ENCODE data around the gene GALNT9.

Gene GALNT9

GRCh38 chr12:132166093-132166492, 163.3 kb downstream of the GALNT9 start:
- ATAC-seq = no peak

GRCh38 chr12:132165584-132165983, 163.8 kb downstream of the GALNT9 start:
- ATAC-seq = no peak

DNA sequence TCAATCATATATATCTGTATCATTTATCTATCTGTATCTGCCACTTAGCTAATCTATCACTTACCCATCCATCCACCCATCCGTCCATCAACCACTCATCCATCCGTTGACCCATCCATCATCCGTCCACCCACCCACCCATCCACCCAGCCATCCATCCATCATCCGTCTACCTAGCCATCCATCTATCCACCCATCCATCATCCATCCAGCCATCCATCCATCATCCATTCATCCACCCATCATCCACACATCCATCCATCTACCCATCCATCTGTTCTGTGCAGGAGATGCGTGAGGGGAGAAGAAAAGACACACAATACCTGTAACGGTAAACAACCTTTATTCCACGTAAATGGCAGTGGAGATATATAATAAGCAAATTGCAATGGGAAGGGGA, 165.0 kb downstream of the GALNT9 start:
- no peak for ATAC-seq

- no peak for ATAC-seq
Observed at GRCh38 chr12:132163911-132164288, 165.5 kb downstream of the GALNT9 start.

GRCh38 chr12:132163041-132163910, 166.1 kb downstream of the GALNT9 start:
- ATAC-seq = peak in 1 of 2 donors; percentile 12

- ATAC-seq = peak; percentile 26 to 27
Observed at GRCh38 chr12:132162508-132163031, 166.8 kb downstream of the GALNT9 start.

DNA sequence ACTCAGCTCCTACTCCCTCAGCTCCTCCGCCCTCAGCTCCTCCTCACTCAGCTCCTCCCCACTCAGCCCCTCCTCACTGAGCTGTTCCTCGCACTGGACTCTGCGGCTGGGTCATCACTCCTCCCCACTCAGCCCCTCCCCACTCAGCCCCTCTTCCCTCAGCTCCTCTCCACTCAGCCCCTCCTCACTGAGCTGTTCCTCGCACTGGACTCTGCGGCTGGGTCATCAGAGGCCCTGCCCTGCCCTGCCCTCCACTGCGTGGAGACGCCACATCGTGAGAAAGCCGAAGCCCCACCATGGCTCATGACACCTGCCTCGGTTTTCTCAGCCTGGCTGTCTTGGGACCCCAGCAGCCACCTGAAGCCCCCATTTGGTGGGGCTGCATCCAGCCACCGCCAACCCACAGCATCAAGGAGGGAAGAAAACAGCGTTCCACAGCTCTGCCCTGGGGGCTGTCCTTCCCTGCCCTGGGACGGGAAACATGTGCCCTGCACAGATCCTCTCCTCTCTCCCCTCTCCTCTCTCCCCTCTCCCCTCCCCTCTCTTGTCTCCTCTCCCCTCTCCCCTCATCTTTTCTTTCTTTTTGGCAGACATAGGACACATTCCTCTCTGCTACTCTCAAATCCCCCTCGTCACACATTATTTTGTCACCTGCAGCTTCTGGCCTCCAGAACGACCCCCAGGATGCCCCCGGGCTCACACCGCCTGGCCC, 167.4 kb downstream of the GALNT9 start:
- no peak for ATAC-seq

DNA sequence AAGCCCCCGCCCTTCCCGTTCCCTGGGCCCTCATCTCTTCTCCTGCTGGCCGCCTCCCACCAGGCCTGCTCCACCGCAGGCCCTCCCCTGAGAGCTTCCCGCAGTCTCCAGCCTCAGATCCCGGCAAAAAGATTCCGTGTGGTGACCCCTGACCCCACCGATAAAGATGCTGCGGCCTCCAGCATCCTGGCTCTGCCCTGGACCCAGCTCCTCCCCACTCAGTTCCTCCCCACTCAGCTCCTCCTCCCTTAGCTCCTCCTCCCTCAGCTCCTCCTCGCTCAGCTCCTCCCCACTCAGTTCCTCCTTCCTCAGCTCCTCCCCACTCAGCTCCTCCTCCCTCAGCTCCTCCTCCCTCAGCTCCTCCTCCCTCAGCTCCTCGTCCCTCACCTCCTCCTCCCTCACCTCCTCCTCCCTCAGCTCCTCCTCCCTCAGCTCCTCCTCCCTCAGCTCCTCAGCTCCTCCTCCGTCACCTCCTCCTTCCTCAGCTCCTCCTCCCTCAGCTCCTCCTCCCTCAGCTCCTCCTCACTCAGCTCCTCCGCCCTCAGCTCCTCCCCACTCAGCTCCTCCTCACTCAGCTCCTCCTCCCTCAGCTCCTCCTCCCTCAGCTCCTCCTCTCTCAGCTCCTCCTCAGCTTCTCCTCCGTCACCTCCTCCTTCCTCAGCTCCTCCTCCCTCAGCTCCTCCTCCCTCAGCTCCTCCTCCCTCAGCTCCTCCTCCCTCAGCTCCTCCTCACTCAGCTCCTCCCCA, 168.2 kb downstream of the GALNT9 start:
- ATAC-seq = no peak

DNA sequence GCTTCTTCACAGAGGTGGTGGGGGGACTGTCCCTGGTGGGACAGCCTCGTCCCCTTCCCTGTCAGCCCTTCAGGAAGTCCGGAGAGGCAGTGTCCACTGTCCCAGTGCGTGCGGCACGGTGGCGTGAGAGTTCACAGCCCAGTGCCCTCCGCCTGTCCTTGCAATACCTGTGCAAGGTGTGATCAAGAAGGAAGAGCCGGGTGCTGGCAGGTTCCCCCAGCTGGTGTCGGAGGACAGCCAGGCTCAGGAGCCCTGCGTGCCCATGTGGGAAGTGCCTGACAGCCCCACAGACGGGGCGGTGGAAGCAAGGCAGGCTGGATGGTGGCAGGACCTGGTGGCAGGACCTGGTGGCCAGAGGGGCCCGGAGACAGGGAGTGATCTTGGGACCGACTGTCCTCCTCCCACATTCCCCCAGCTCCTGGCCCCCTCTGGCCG, 168.8 kb downstream of the GALNT9 start:
- no peak for ATAC-seq

- ATAC-seq = no peak
Observed at GRCh38 chr12:132160016-132160415, 169.4 kb downstream of the GALNT9 start.

DNA sequence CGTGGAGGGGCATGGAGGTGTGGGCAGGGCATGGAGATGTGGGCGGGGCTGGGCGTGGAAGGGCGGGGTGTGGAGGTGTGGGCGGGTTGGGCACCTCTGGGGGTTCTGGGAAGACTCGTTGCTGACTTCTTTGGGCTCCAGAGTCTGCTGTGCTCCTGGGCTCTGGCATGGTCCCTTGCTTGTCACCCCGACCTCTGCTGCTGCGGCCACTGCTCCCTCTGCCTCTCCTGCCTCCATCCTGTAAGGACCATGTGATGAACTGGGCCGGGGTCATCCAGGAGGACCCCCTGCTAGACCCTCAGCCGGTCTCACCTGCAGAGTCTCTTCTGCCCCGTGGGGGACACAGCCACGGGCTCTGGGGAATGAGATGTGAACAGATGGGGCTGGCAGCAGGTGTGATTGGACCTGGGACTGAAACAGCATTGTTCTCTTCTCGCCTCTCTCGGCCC, 169.8 kb downstream of the GALNT9 start:
- no peak for ATAC-seq

DNA sequence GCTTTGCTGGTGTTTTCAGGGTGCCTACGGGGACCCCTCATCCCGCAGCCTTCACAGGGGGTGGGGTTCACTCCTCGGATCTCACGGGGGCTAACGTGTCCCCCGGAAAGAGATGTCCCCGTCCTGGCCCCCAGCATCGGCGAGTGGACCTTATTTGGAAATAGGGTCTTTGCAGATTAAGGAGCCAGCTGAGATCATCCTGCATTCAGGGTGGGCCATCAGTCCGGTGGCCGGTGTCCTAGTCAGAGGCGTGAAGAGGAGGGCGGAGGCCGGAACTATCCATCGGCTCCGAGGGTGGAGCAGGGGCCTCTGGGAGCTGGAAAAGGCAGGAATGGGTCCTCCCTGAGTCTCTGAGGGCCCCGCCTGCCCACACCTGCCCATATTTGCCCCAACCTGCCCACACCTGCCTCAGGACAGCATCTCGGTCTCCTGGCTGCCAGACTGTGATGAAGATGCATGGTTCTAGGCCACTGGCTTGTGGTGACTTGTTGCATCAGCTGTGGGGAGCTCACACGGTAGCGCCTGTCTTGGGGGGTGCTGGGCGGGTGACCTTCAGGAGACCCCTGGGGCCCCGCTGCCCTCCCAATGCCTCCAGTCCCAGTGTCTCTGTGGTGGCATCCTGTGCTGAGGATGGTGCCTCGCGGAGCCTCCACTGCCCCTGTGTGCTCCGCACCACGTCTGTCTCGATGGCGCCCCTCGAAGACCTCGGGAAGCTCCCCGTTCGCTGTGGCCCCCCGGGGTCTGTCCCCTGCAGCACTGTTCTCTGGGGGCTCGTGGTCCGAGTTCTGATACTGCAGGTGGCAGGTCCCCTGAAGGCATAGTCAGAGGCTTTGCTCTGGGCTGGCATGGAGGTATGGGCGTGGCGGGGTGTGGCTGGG, 170.5 kb downstream of the GALNT9 start:
- ATAC-seq = no peak

DNA sequence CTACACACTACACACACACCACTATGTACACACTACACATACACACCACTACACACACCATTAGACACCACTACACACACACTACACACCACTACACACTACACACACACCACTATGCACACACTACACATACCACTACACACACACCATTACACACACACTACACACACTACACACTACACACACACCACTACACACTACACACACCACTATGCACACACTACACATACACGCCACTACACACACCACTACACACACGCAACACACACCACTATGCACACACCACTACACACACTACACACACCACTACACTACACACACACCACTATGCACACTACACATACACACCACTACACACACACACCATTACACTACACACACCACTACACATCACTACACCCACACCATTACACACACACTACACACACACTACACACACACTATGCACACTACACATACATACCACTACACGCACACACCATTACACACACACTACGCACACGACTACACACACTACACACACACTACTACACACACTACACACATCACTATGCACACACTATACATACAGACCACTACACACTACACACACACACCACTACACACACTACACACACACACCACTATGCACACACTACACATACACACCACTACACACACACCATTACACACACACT, 171.5 kb downstream of the GALNT9 start:
- no peak for ATAC-seq

- ATAC-seq = no peak
Observed at GRCh38 chr12:132156573-132157325, 172.6 kb downstream of the GALNT9 start.

DNA sequence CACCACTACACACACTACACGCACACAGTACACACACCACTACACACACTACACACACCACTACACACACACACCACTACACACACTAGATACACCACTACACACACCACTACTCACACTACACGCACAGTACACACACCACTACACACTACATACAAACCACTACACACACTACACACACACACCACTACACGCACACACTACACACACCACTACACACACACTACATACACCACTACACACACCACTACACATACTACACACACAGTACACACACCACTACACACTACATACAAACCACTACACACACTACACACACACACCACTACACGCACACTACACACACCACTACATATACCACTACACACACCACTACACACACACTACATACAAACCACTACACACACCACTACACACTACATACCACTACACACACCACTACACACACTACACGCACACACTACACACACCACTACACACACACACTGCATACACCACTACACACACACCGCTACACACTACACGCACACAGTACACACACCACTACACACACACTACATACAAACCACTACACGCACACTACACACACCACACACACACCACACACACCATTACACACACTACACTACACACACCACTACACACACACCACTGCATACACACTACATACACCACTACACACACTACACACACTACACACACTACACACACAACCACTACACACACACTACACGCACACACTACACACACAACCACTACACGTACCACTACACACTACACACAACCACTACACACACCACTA, 173.4 kb downstream of the GALNT9 start:
- ATAC-seq = no peak

GRCh38 chr12:132154941-132155770, 174.2 kb downstream of the GALNT9 start:
- ATAC-seq = no peak

GRCh38 chr12:132154341-132154761, 175.0 kb downstream of the GALNT9 start:
- ATAC-seq = no peak

GRCh38 chr12:132153501-132154340, 175.7 kb downstream of the GALNT9 start:
- peak; percentile 95 to 96 for ATAC-seq

Data from activated CD4-positive, CD25-positive, alpha-beta regulatory T cell treated with anti-CD3 and anti-CD28 coated beads, Interleukin-2, amount 50 U/mL, for 24 hours (primary cell).